Activated T-helper 1 cell treated with anti-CD3 and anti-CD28 coated beads, Interleukin-12 subunit alpha, Interleukin-12 subunit beta, Interleukin-2, Interleukin-4 antibody, amounts not matched to agents 30 ng/mL and 10 ng/mL and 1 ng/mL, durations not matched to agents 14 hours and 24 hours and 36 hours (primary cell): ENCODE results near the gene UBASH3A. TPM values are rescaled to one million over a fixed set of nuclear protein-coding genes. Genes with fewer than 3 reads are reported as not detected.

ENCODE experiments used
- DNase-seq: peaks from one replicate; pipeline ENCODE4 v3.0.0; 2021; ENCODE audit warnings: low spot score
- H3K27ac Mint-ChIP-seq: one replicate; pipeline ENCODE4 v1.8.0; 2021; ENCODE audit warnings: mild to moderate bottlenecking, mixed read lengths
- H3K27me3 Mint-ChIP-seq: one replicate; pipeline ENCODE4 v1.8.0; 2022; ENCODE audit warnings: mild to moderate bottlenecking, moderate library complexity, mixed read lengths; ENCODE audit not compliant: insufficient read depth
- H3K36me3 Mint-ChIP-seq: one replicate; pipeline ENCODE4 v1.8.0; 2021; ENCODE audit warnings: low read depth, mixed read lengths
- H3K4me1 Mint-ChIP-seq: one replicate; pipeline ENCODE4 v1.8.0; 2021; ENCODE audit warnings: low read depth, mixed read lengths
- H3K4me3 Mint-ChIP-seq: one replicate; pipeline ENCODE4 v1.8.0; 2021; ENCODE audit warnings: mild to moderate bottlenecking, moderate library complexity, mixed read lengths
- H3K9me3 Mint-ChIP-seq: one replicate; pipeline ENCODE4 v1.8.0; 2021; ENCODE audit warnings: mixed read lengths
- intact Hi-C: fragments of 100-400 bp; cut with micrococcal nuclease; formaldehyde crosslinking; loops from one replicate; pipeline ENCODE4 v1.15.1; 2024
- total RNA-seq: library from RNA; stranded (reverse); gene quantifications from 2 replicates; pipeline ENCODE4 v1.2.3, GENCODE V29; 2022

The UBASH3A gene
- total RNA-seq, 1 donor from 2014 or later = 70.8 TPM

DNA sequence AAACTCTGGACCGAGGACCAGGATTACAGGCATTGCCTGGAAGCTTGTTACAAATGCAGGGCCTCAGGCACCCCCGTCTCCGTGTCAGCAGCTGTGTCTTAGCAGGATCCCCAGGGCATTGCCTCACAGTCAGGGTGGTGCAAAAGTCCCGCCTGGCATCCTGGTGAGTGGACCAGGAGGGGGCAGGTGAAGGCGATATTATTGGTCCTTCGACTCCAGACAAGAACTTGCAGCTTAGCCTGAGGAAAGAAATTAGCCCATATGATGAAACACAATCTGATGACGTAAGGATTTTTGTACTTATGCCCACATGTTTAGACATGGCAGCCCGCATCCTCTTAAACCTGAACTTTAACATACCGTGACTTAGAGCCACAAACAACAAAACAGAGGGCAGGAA lies 51.5 kb downstream of the UBASH3A start:
- no peak for DNase-seq
- peaks cover under 1% of the 10 kb centered on the region for H3K36me3 Mint-ChIP-seq
- intact Hi-C loops = no loop called here
- no peaks in the 10 kb centered on the region for H3K27me3 Mint-ChIP-seq
- H3K4me1 Mint-ChIP-seq = peaks cover 50% of the 10 kb centered on the region
- no peak overlapping the region for H3K4me3 Mint-ChIP-seq
- peak overlapping the region; percentile 52 for H3K27ac Mint-ChIP-seq
- no peaks in the 10 kb centered on the region for H3K9me3 Mint-ChIP-seq

DNA sequence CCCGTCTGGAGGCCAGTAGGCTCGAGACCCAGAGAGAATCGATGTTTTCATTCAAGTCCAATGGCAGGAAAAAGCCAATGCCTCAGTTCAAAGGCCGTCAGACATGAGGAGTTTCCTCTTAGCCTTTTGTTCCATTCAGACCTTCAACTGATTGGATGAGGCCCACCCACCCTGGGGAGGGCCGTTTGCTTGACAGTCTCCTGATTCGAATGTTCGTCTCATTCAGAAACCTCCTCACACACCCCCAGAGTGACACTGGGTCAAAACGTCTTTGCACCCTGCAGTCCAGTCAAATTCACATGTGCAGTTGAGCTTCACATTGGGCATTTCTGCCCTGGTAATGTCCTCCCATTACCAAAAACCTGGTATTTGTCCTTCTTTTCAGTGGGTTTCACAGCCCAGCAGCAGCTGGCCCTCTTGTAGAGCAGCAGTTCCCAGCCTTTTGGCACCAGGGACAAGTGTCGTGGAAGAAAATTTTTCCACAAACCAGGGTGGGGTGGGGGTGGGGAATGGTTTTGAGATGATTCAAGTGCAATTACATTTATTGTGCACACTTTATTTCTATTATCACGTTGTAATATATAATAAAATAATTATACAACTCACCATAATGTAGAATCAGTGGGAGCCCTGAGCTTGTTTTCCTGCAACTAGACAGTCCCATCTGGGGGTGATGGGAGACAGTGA lies 52.2 kb downstream of the UBASH3A start:
- Mint-ChIP-seq H3K36me3 (no peaks in the 10 kb centered on the region), H3K27ac (no peak overlapping the region), H3K9me3 (no peaks in the 10 kb centered on the region), H3K27me3 (no peaks in the 10 kb centered on the region), H3K4me1 (peaks cover 51% of the 10 kb centered on the region), H3K4me3 (no peak overlapping the region)
- intact Hi-C loops = loop anchor here (1.0 kb wide), 1 partner anchor 40 kb away; the partner anchor contains the start of gene RSPH1
- no peak for DNase-seq

GRCh38 chr21:42456457-42456856 lies 52.8 kb downstream of the UBASH3A start:
- no peaks in the 10 kb centered on the region for H3K9me3 Mint-ChIP-seq
- H3K27me3 Mint-ChIP-seq = no peaks in the 10 kb centered on the region
- intact Hi-C loops = loop anchor here (1.0 kb wide), 1 partner anchor 40 kb away; the partner anchor contains the start of gene RSPH1
- peak; percentile 33 for DNase-seq
- peak overlapping the region; percentile 59 for H3K27ac Mint-ChIP-seq
- H3K4me1 Mint-ChIP-seq = peaks cover 52% of the 10 kb centered on the region
- peaks cover 1% of the 10 kb centered on the region for H3K36me3 Mint-ChIP-seq
- H3K4me3 Mint-ChIP-seq = no peak overlapping the region

DNA sequence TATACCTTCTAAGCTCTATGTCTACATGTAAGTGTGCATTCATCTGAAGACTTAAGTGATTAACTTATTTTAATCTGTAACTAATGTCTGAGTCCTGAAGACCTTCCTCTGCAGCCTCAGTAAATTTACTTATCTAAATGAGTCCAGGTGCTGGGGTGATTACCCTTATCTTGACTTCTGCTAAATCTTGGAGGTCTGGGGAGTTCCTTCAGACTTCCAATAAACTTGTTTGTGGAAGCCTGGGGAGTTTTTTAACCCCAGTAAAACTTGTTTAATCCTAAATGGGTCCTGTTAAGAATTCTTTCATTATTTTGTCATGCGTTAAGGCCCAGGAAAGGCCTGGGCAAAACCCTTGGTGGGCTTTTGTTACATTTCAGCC lies 55.4 kb downstream of the UBASH3A start:
- intact Hi-C loops = no loop called here
- H3K4me3 Mint-ChIP-seq = no peak overlapping the region
- H3K27ac Mint-ChIP-seq = no peak overlapping the region
- no peak for DNase-seq
- peaks cover 67% of the 10 kb centered on the region for H3K4me1 Mint-ChIP-seq
- H3K9me3 Mint-ChIP-seq = no peaks in the 10 kb centered on the region
- H3K36me3 Mint-ChIP-seq = peaks cover 4% of the 10 kb centered on the region
- no peaks in the 10 kb centered on the region for H3K27me3 Mint-ChIP-seq

DNA sequence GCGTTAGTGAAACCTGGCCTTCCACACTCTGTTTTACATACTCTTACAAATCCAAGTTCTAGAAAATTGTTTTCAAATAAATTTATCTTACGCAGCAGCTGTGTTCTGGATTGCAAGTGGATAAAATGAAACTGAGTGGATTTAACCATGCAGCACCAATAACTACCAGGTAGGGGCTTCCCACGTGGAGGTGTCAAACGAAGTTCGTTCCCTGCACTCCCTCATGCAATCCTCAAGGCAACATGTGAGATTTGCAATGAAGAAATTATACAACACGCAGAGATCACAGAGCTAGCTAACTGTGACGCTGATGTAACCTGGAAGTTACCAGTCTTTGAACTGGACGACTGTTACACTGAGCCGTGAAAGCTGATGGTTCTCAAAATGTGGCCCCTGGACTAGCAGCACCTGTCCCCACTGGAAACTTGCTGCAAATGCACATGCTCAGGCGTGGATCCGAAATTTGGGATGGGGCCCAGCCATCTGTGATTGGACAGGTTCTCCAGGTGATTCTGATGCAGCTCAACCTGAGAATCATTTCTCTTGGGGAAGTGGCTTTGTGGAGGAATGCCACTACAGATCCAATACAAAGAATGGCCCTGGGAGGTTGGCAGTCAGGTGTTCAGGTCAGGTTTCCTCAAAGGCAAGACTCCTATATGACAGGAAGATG lies 56.0 kb downstream of the UBASH3A start:
- H3K27ac Mint-ChIP-seq = no peak overlapping the region

GRCh38 chr21:42460391-42461184 lies 56.9 kb downstream of the UBASH3A start:
- H3K4me1 Mint-ChIP-seq = peaks cover 76% of the 10 kb centered on the region
- H3K27me3 Mint-ChIP-seq = no peaks in the 10 kb centered on the region
- peaks cover 4% of the 10 kb centered on the region for H3K36me3 Mint-ChIP-seq
- no peak overlapping the region for H3K4me3 Mint-ChIP-seq
- no peak for DNase-seq
- intact Hi-C loops = no loop called here
- H3K9me3 Mint-ChIP-seq = no peaks in the 10 kb centered on the region
- H3K27ac Mint-ChIP-seq = peak overlapping the region; percentile 18

More for the DNA sequence above, 56.0 kb downstream of the UBASH3A start:
- no peak for DNase-seq
- H3K36me3 Mint-ChIP-seq = peaks cover 4% of the 10 kb centered on the region
- no peaks in the 10 kb centered on the region for H3K9me3 Mint-ChIP-seq
- intact Hi-C loops = no loop called here
- H3K4me1 Mint-ChIP-seq = peaks cover 71% of the 10 kb centered on the region
- H3K27me3 Mint-ChIP-seq = no peaks in the 10 kb centered on the region
- no peak overlapping the region for H3K4me3 Mint-ChIP-seq

- no peaks in the 10 kb centered on the region for H3K27me3 Mint-ChIP-seq
- no peak for DNase-seq
- H3K9me3 Mint-ChIP-seq = no peaks in the 10 kb centered on the region
- peaks cover 4% of the 10 kb centered on the region for H3K36me3 Mint-ChIP-seq
- no peak overlapping the region for H3K4me3 Mint-ChIP-seq
- intact Hi-C loops = no loop called here
- peaks cover 77% of the 10 kb centered on the region for H3K4me1 Mint-ChIP-seq
- H3K27ac Mint-ChIP-seq = peak overlapping the region; percentile 47
Measured at GRCh38 chr21:42461185-42461520, 57.5 kb downstream of the UBASH3A start.

DNA sequence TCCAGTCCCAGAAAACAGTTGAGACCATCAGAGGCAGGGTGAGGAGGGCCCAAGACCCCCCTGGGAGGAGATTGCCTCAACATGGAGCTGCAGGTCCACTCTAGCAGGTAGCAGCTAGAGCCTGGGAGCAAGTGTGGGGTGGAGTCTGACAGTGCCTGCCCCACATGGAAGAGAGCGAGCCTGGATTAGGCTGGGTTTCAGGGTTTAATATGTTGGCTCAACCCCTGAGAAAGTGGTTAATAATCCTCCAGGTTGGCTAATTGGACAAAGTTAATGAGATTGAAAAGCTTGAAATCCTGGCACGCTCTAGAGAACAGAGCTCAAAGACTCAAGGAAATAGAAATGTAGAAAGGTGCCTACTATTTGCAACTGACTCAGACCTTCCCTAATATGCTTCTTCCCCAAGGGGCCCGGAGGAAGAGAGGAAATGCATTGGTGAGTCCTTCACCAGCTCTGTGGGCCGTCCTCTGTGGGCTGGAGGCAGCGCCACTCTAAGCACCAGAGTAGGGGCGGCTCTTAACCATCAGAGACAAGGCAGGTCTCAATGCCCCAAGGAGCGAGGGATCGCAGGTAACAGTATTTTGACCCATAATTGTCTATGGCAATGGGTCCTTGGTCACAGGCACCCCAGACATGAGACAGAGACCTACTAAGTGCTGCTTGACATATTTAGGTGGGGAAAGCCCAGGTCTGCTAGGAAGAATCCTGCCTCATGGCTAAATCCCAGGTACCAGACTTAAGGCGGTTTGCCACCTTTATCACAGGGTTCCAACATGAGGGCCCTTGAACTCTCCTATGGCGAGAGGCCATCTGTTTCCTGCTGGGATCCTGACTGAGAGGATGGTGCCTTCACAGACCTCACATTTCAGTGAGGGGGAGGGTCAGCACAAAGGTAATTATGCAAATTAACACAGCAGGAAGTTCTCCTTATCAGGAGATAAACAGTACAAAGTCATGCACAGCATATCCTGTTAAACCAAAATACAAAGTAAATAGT lies 58.5 kb downstream of the UBASH3A start:
- no peaks in the 10 kb centered on the region for H3K27me3 Mint-ChIP-seq
- DNase-seq = no peak
- intact Hi-C loops = no loop called here
- H3K27ac Mint-ChIP-seq = no peak overlapping the region
- peaks cover 72% of the 10 kb centered on the region for H3K4me1 Mint-ChIP-seq
- peaks cover 4% of the 10 kb centered on the region for H3K36me3 Mint-ChIP-seq
- no peak overlapping the region for H3K4me3 Mint-ChIP-seq
- no peaks in the 10 kb centered on the region for H3K9me3 Mint-ChIP-seq

- intact Hi-C loops = no loop called here
- peak overlapping the region; percentile 16 for H3K4me3 Mint-ChIP-seq
- H3K36me3 Mint-ChIP-seq = peaks cover 4% of the 10 kb centered on the region
- peaks cover 73% of the 10 kb centered on the region for H3K4me1 Mint-ChIP-seq
- DNase-seq = peak; percentile 60
- H3K27ac Mint-ChIP-seq = peak overlapping the region; percentile 86
- H3K27me3 Mint-ChIP-seq = peaks cover 8% of the 10 kb centered on the region
- no peaks in the 10 kb centered on the region for H3K9me3 Mint-ChIP-seq
Measured at GRCh38 chr21:42463861-42464515, 60.3 kb downstream of the UBASH3A start.

- Mint-ChIP-seq H3K4me1 (peaks cover 69% of the 10 kb centered on the region), H3K36me3 (peaks cover 4% of the 10 kb centered on the region), H3K4me3 (no peak overlapping the region), H3K27ac (peak overlapping the region; percentile 61), H3K27me3 (peaks cover 8% of the 10 kb centered on the region), H3K9me3 (no peaks in the 10 kb centered on the region)
- DNase-seq = no peak
- intact Hi-C loops = loop anchor here (5.0 kb wide), 1 partner anchor 47 kb away; the partner anchor contains the start of gene SLC37A1
Measured at GRCh38 chr21:42465008-42465802, 61.5 kb downstream of the UBASH3A start.

GRCh38 chr21:42465803-42466127 lies 62.1 kb downstream of the UBASH3A start:
- Mint-ChIP-seq H3K27ac (no peak overlapping the region), H3K4me3 (no peak overlapping the region), H3K36me3 (peaks cover 4% of the 10 kb centered on the region), H3K27me3 (peaks cover 8% of the 10 kb centered on the region), H3K9me3 (no peaks in the 10 kb centered on the region), H3K4me1 (peaks cover 64% of the 10 kb centered on the region)
- intact Hi-C loops = loop anchor here (5.0 kb wide), 1 partner anchor 47 kb away; the partner anchor contains the start of gene SLC37A1
- no peak for DNase-seq
